ENCODE data around the gene RPL9. TPM values are rescaled to one million over a fixed set of nuclear protein-coding genes. Genes with fewer than 3 reads are reported as not detected.

RPL9 gene
- total RNA-seq, 1 donor from 2014 or later, result 1,147 TPM

DNA sequence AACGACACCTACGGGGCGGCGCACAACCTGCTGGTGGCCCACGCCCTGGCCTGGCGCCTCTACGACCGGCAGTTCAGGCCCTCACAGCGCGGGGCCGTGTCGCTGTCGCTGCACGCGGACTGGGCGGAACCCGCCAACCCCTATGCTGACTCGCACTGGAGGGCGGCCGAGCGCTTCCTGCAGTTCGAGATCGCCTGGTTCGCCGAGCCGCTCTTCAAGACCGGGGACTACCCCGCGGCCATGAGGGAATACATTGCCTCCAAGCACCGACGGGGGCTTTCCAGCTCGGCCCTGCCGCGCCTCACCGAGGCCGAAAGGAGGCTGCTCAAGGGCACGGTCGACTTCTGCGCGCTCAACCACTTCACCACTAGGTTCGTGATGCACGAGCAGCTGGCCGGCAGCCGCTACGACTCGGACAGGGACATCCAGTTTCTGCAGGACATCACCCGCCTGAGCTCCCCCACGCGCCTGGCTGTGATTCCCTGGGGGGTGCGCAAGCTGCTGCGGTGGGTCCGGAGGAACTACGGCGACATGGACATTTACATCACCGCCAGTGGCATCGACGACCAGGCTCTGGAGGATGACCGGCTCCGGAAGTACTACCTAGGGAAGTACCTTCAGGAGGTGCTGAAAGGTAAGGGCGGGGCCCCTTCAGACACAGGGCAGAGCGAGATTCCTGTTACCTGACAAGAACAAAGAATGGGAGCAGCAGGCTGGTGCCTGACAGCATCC, 11.7 kb downstream of the RPL9 start:
- no peaks in the 10 kb centered on the region for H3K4me1 Mint-ChIP-seq (ENCODE audit: unreplicated experiment)
- H3K4me3 Mint-ChIP-seq (ENCODE audit: unreplicated experiment), result no peak overlapping the region
- DNase-seq (ENCODE audit: extremely low spot score, unreplicated experiment), result no peak
- TF ChIP-seq, protein P1, sequence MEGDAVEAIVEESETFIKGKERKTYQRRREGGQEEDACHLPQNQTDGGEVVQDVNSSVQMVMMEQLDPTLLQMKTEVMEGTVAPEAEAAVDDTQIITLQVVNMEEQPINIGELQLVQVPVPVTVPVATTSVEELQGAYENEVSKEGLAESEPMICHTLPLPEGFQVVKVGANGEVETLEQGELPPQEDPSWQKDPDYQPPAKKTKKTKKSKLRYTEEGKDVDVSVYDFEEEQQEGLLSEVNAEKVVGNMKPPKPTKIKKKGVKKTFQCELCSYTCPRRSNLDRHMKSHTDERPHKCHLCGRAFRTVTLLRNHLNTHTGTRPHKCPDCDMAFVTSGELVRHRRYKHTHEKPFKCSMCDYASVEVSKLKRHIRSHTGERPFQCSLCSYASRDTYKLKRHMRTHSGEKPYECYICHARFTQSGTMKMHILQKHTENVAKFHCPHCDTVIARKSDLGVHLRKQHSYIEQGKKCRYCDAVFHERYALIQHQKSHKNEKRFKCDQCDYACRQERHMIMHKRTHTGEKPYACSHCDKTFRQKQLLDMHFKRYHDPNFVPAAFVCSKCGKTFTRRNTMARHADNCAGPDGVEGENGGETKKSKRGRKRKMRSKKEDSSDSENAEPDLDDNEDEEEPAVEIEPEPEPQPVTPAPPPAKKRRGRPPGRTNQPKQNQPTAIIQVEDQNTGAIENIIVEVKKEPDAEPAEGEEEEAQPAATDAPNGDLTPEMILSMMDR (IDR thresholded peaks at IDR 0.05), result no peak
- no peak overlapping the region for H3K27ac Mint-ChIP-seq (ENCODE audit: unreplicated experiment)
- peaks cover 13% of the 10 kb centered on the region for H3K36me3 Mint-ChIP-seq (ENCODE audit: unreplicated experiment)
- H3K9me3 Mint-ChIP-seq (ENCODE audit: unreplicated experiment), result no peaks in the 10 kb centered on the region
- no peaks in the 10 kb centered on the region for H3K27me3 Mint-ChIP-seq (ENCODE audit: unreplicated experiment)

- Mint-ChIP-seq H3K4me3 (ENCODE audit: unreplicated experiment) (no peak overlapping the region), H3K27ac (ENCODE audit: unreplicated experiment) (no peak overlapping the region), H3K4me1 (ENCODE audit: unreplicated experiment) (no peaks in the 10 kb centered on the region), H3K9me3 (ENCODE audit: unreplicated experiment) (no peaks in the 10 kb centered on the region), H3K36me3 (ENCODE audit: unreplicated experiment) (peaks cover 7% of the 10 kb centered on the region), H3K27me3 (ENCODE audit: unreplicated experiment) (no peaks in the 10 kb centered on the region)
- TF ChIP-seq, protein P1 (IDR thresholded peaks at IDR 0.05), result no peak
- no peak for DNase-seq (ENCODE audit: extremely low spot score, unreplicated experiment)
Measured at GRCh38 chr4:39446483-39446841, 12.3 kb downstream of the RPL9 start.

GRCh38 chr4:39442998-39443397, 15.7 kb downstream of the RPL9 start:
- DNase-seq (ENCODE audit: extremely low spot score, unreplicated experiment), result no peak
- no peaks in the 10 kb centered on the region for H3K4me1 Mint-ChIP-seq (ENCODE audit: unreplicated experiment)
- peaks cover 12% of the 10 kb centered on the region for H3K27me3 Mint-ChIP-seq (ENCODE audit: unreplicated experiment)
- H3K9me3 Mint-ChIP-seq (ENCODE audit: unreplicated experiment), result no peaks in the 10 kb centered on the region
- no peaks in the 10 kb centered on the region for H3K36me3 Mint-ChIP-seq (ENCODE audit: unreplicated experiment)
- H3K4me3 Mint-ChIP-seq (ENCODE audit: unreplicated experiment), result no peak overlapping the region
- TF ChIP-seq, protein P1 (IDR thresholded peaks at IDR 0.05), result no peak
- no peak overlapping the region for H3K27ac Mint-ChIP-seq (ENCODE audit: unreplicated experiment)

GRCh38 chr4:39441593-39441992, 17.1 kb downstream of the RPL9 start:
- no peaks in the 10 kb centered on the region for H3K4me1 Mint-ChIP-seq (ENCODE audit: unreplicated experiment)
- H3K36me3 Mint-ChIP-seq (ENCODE audit: unreplicated experiment), result no peaks in the 10 kb centered on the region
- no peaks in the 10 kb centered on the region for H3K9me3 Mint-ChIP-seq (ENCODE audit: unreplicated experiment)
- H3K27ac Mint-ChIP-seq (ENCODE audit: unreplicated experiment), result no peak overlapping the region
- H3K27me3 Mint-ChIP-seq (ENCODE audit: unreplicated experiment), result peaks cover 24% of the 10 kb centered on the region
- TF ChIP-seq, protein P1 (IDR thresholded peaks at IDR 0.05), result no peak
- no peak overlapping the region for H3K4me3 Mint-ChIP-seq (ENCODE audit: unreplicated experiment)
- DNase-seq (ENCODE audit: extremely low spot score, unreplicated experiment), result no peak

DNA sequence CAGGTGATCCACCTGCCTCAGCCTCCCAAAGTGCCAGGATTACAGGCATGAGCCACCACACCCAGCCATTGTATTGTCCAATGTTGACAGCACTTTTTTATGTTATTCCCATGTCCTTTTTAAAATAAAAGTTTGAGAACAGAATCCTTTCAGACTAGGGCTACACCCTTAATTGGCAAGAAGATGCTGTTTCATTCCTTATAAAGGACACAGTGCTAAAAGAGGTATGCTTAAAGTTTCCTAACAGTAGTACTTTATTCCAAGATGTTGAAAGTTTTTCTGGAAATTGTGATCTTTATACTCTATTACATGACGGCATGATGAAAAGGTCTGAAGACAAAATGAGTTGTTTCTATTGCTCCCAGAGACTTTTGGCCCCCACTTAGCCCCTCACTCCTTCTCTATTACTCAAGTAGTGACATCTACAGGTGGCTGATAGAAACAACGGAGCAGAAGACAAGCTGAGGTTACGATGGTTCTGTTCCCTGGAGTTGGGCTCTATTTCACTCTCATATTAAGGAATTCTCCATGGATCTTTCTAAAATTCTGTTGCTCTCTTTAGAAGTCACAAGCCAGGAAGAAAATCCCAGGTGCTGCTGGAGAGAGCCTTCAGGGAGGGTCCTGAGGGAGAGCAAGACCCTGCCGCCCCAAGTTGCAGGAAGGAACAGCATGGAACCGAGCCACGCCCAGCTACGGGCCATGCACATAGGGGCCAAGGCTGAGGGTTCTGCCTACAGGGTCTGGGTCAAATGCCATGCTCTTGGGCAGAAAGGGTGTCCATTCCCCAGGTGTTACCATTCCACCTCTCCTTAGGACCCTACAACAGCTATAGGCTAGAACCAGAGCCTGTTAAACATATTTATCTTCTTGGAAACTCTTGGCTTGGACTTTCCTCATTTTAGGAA, 22.8 kb downstream of the RPL9 start:
- Mint-ChIP-seq H3K27ac (ENCODE audit: unreplicated experiment) (no peak overlapping the region), H3K36me3 (ENCODE audit: unreplicated experiment) (no peaks in the 10 kb centered on the region), H3K27me3 (ENCODE audit: unreplicated experiment) (peaks cover 27% of the 10 kb centered on the region), H3K4me1 (ENCODE audit: unreplicated experiment) (no peaks in the 10 kb centered on the region), H3K9me3 (ENCODE audit: unreplicated experiment) (no peaks in the 10 kb centered on the region), H3K4me3 (ENCODE audit: unreplicated experiment) (no peak overlapping the region)
- TF ChIP-seq, protein P1 (IDR thresholded peaks at IDR 0.05), result peak; percentile 43
- DNase-seq (ENCODE audit: extremely low spot score, unreplicated experiment), result no peak
